Common myeloid progenitor, CD34-positive (primary cell): ENCODE results near the gene SH2D4B.

Experiments used
- CTCF ChIA-PET: fragments of 350-600 bp; sonication (Branson Sonifier 250); formaldehyde crosslinking; loops from one replicate; lab custom pipeline; 2021; ENCODE audit warnings: antibody characterized with exemption; lab: Charles Lee
- POLR2A ChIA-PET: fragments of 350-600 bp; sonication (Branson Sonifier 250); formaldehyde crosslinking; loops from one replicate; lab custom pipeline; 2021; ENCODE audit warnings: antibody characterized with exemption; lab: Charles Lee
- DNase-seq, 3 donors: peaks; one replicate each; pipeline versions ENCODE4 v3.0.0 to v3.0.0-alpha.2; 2013
- H3K27ac ChIP-seq, 2 experiments: 1 replicate in 1 of 2; 2 replicates in 1 of 2; pipeline ENCODE4 v1.7.0; 2013; ENCODE audit warnings: inconsistent platforms in 2 of 2, low read length in 2 of 2, mild to moderate bottlenecking in 2 of 2, low read depth in 1 of 2, moderate library complexity in 1 of 2; ENCODE audit not compliant: severe bottlenecking in 2 of 2, insufficient read depth in 1 of 2, poor library complexity in 1 of 2
- H3K27me3 ChIP-seq, 5 experiments: replicated peaks in 2 of 5; 1 replicate in 3 of 5; 2 replicates in 2 of 5; pipeline versions ENCODE4 v1.6.1 to v1.7.0; 2013; ENCODE audit warnings: low read length in 4 of 5, mild to moderate bottlenecking in 2 of 5, moderate library complexity in 2 of 5, inconsistent platforms in 1 of 5; ENCODE audit not compliant: insufficient read depth in 5 of 5, control insufficient read depth in 4 of 5
- H3K36me3 ChIP-seq, 4 experiments: 1 replicate in 2 of 4; 2 replicates in 2 of 4; pipeline versions ENCODE4 v1.6.1 to v1.7.0; 2013; ENCODE audit warnings: low read length in 3 of 4, control low read depth in 1 of 4, mild to moderate bottlenecking in 1 of 4; ENCODE audit not compliant: control insufficient read depth in 4 of 4, insufficient read depth in 4 of 4
- H3K4me1 ChIP-seq, 4 experiments: 1 replicate in 3 of 4; 2 replicates in 1 of 4; pipeline versions ENCODE4 v1.6.1 to v1.7.1; 2013; ENCODE audit warnings: low read length in 3 of 4, mild to moderate bottlenecking in 3 of 4, control low read depth in 1 of 4, inconsistent platforms in 1 of 4, moderate library complexity in 1 of 4; ENCODE audit not compliant: control insufficient read depth in 4 of 4, insufficient read depth in 4 of 4; ENCODE audit errors: control extremely low read depth in 1 of 4
- H3K4me3 ChIP-seq, 7 experiments: 1 replicate in 4 of 7; 2 replicates in 3 of 7; pipeline versions ENCODE4 v1.5.1 to v1.7.0; 2013; ENCODE audit warnings: mild to moderate bottlenecking in 7 of 7, low read length in 6 of 7, moderate library complexity in 6 of 7, inconsistent platforms in 2 of 7, low read depth in 2 of 7, control low read depth in 1 of 7; ENCODE audit not compliant: insufficient read depth in 4 of 7, control insufficient read depth in 1 of 7; ENCODE audit errors: extremely low read depth in 1 of 7
- H3K9me3 ChIP-seq, 5 experiments: 1 replicate in 4 of 5; 2 replicates in 1 of 5; pipeline versions ENCODE4 v1.6.1 to v1.7.1; 2013; ENCODE audit warnings: low read length in 4 of 5, mild to moderate bottlenecking in 2 of 5, inconsistent platforms in 1 of 5, low read depth in 1 of 5, moderate library complexity in 1 of 5; ENCODE audit not compliant: control insufficient read depth in 4 of 5, insufficient read depth in 2 of 5; ENCODE audit errors: control extremely low read depth in 1 of 5
- WGBS: methylation state at CpG from one replicate; pipeline ENCODE4 v1.1.5; 2013; ENCODE audit not compliant: insufficient coverage; 5-methylcytosine and 5-hydroxymethylcytosine counted together

Gene SH2D4B

DNA sequence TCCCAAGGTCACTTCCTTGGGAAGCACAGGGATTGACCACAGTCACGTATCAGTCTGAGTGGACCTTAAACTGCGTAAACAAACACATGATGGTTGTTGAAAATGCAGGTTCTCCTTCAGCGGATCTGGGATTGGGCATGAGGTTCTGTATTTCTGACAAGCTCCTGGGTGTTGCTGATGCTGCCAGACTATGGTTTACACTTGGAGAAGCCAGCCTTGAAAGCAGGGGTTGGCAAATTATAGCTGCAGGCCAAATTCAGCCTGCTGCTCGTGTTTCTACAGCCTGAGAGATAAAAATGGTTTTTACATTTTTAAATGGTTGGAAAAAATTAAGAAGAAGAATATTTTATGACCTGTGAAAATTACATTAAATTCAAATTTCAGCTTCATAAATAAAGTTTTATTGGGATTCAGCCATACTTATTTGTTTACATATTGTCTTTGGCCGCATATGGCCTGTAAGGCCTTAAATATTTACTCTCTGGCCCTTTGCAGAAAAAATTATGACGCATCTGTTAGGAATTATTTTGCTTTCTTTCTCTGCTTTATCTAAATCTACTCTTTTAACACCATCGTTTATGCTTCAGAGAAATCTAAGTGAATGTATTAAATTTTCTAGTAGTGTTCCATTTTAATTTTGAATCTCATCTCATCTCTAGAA, 109.6 kb downstream of the SH2D4B start:
- POLR2A ChIA-PET: no interaction called here
- no peak overlapping the region for H3K4me3 ChIP-seq
- CTCF ChIA-PET: interaction anchor here (1.3 kb wide), 1 partner anchor 15 kb away, joined by 4 read pairs; no protein-coding TSS in a partner anchor
- no peaks in the 10 kb centered on the region for H3K36me3 ChIP-seq
- H3K27me3 ChIP-seq: peaks cover 0 to 5% (median 0%) of the 10 kb centered on the region in 5 experiments
- no peak overlapping the region for H3K27ac ChIP-seq
- H3K9me3 ChIP-seq: no peaks in the 10 kb centered on the region
- H3K4me1 ChIP-seq: no peaks in the 10 kb centered on the region
- DNase-seq: no peak
- WGBS: 97% methylated on average over 3 of the region's 7 CpGs

DNA sequence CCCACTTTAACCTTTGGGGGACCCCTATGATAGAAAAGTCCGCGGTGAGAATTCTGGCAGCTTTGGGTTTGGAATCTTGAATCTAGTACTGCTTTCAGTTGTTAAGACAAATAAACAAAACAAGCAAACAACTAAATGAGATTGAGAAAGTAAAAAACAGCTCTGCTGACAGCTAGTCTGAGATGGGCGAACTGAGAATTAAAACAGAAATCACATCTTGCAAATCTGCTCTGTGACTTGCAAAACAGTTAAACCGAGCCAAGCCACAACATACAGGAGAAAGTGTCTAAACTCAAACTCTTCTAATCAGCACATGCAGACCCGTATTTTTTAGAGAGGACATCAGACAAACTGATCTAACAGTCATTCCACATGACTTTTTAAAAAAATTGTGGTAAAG, 110.4 kb downstream of the SH2D4B start:
- peaks cover 0 to 5% (median 0%) of the 10 kb centered on the region in 5 experiments for H3K27me3 ChIP-seq
- peaks cover 0 to under 1% (median 0%) of the 10 kb centered on the region in 5 experiments for H3K9me3 ChIP-seq
- CTCF ChIA-PET: no interaction called here
- POLR2A ChIA-PET: no interaction called here
- H3K4me3 ChIP-seq: no peak overlapping the region
- H3K27ac ChIP-seq: no peak overlapping the region
- H3K36me3 ChIP-seq: no peaks in the 10 kb centered on the region
- DNase-seq: peak in 1 of 3 donors; percentile 37
- WGBS: 80% methylated on average over 2 of the region's 5 CpGs
- H3K4me1 ChIP-seq: no peaks in the 10 kb centered on the region

DNA sequence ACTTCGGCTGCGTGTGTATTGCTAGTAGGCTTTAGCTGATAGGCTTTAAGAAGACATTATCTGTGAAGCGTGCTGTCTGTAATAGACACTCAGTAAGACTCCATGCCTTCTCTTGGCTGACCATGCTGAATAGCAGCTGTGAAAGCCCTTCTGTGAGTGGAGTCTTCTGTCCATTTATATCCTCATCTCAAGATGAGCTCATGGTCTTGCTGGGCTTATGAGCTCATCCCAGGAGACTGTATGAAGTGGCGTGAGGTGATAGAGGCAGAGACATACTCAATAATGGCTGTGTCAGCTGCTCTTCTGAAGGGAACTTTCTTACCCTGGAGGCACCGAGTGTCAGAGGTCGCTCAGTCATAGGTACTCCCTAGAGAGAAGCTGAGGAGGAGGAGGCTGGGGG, 111.5 kb downstream of the SH2D4B start:
- Histone ChIP-seq H3K27me3 (peaks cover 0 to 5% (median 0%) of the 10 kb centered on the region in 5 experiments), H3K9me3 (peaks cover 0 to 11% (median 6%) of the 10 kb centered on the region in 5 experiments), H3K27ac (no peak overlapping the region), H3K4me1 (no peaks in the 10 kb centered on the region), H3K4me3 (no peak overlapping the region), H3K36me3 (no peaks in the 10 kb centered on the region)
- CTCF ChIA-PET: interaction anchor here (1.0 to 3.1 kb wide), 3 partner anchors 13 to 19 kb away, joined by 3 to 21 read pairs (median 4); no protein-coding TSS in a partner anchor
- no peak for DNase-seq
- 100% methylated on average over 5 of the region's 6 CpGs for WGBS
- POLR2A ChIA-PET: no interaction called here

DNA sequence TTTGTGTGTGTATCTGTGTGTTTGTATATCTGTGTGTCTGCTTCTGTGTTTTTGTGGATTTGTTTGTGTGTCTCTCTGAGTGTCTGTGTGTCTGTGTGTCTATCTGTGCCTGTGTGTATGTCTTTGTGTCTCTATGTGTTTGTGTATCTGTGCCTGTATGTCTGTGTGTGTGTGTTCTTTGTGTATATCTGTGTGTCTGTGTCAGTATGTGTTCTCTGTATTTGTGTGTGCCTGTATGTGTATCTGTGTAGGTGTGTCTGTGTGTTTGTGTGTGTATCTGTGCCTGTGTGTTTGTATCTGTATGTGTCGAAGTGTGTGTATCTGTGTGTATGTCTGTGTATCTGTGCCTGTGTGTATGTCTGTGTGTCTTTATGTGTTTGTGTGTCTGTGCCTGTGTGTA, 118.2 kb downstream of the SH2D4B start:
- no peak overlapping the region for H3K4me3 ChIP-seq
- ChIA-PET CTCF (no interaction called here), POLR2A (no interaction called here)
- WGBS: no CpG with 5 or more reads among the region's 1 CpG
- H3K27me3 ChIP-seq: peaks cover 0 to 2% (median 0%) of the 10 kb centered on the region in 5 experiments
- H3K4me1 ChIP-seq: peaks cover 2 to 13% (median 12%) of the 10 kb centered on the region in 4 experiments
- no peak overlapping the region for H3K27ac ChIP-seq
- H3K36me3 ChIP-seq: no peaks in the 10 kb centered on the region
- peaks cover 0 to 29% (median 13%) of the 10 kb centered on the region in 5 experiments for H3K9me3 ChIP-seq
- no peak for DNase-seq

DNA sequence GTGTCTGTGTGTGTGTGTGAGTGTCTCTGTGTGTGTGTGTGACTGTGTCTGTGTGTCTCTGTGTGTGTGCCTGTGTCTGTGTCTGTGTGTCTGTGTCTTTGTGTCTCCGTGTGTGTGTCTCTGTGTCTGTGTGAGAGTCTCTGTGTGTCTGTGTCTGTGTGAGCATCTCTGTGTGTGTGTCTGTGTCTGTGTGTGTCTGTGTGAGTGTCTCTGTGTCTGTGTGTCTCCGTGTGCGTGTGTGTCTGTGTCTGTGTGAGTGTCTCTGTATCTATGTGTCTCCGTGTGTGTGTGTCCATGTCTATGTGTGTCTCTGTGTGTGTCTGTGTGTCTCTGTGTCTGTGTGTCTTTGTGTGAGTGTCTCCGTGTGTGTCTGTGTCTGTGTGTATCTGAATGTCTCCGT, 120.4 kb downstream of the SH2D4B start:
- ChIA-PET POLR2A (no interaction called here), CTCF (no interaction called here)
- H3K4me3 ChIP-seq: no peak overlapping the region
- no peaks in the 10 kb centered on the region for H3K36me3 ChIP-seq
- WGBS: 98% methylated on average over 6 of the region's 6 CpGs
- no peaks in the 10 kb centered on the region for H3K27me3 ChIP-seq
- peaks cover 7 to 22% (median 18%) of the 10 kb centered on the region in 4 experiments for H3K4me1 ChIP-seq
- no peak overlapping the region for H3K27ac ChIP-seq
- peaks cover 0 to 29% (median 13%) of the 10 kb centered on the region in 5 experiments for H3K9me3 ChIP-seq
- DNase-seq: no peak

DNA sequence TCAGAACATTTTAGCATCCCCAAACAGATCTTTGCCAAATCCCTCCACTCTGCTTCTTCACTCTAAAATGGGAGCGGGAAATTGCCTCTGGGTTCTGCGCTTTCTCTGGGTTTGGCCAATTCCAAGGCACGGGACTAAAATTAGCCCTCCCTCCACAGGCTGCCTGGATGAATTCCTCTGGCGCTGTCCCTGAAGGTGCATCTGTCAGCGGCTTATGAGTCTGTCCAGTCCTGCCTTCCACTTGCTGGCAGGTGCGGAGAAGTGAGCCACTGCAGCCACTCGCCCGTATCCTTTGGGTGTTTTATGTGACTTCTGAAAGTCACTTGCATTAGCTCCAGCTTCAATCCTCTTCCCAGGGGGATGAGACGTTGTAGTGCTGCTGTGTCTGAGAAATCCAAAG, 121.6 kb downstream of the SH2D4B start:
- H3K4me1 ChIP-seq: peaks cover 7 to 23% (median 19%) of the 10 kb centered on the region in 4 experiments
- H3K9me3 ChIP-seq: peaks cover 0 to 17% (median 7%) of the 10 kb centered on the region in 5 experiments
- no peak overlapping the region for H3K4me3 ChIP-seq
- no peaks in the 10 kb centered on the region for H3K36me3 ChIP-seq
- DNase-seq: no peak
- WGBS: 100% methylated on average over 5 of the region's 9 CpGs
- no peak overlapping the region for H3K27ac ChIP-seq
- CTCF ChIA-PET: interaction anchor here (2.0 kb wide), 1 partner anchor 41 kb away, joined by 4 read pairs; no protein-coding TSS in a partner anchor
- no peaks in the 10 kb centered on the region for H3K27me3 ChIP-seq
- POLR2A ChIA-PET: no interaction called here

DNA sequence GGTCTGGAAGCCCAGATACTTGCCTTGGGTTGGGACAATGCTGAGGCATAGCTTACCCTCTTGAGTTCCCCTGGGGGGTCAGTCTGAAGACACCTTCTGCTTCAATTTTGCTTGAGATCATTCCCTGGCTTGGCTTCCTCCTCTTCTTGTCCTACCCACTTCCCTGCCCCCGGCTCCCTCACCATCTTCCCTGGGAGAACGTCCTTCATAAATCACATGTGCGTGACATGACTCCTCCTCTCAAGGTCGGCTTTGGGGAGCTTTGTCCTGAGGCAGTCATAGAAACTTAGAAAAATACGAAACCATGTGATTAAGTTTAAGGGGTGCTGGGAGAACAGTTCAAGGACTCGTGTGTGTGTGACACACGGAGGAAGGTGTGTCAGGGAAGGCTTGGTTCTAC, 122.6 kb downstream of the SH2D4B start:
- no peak overlapping the region for H3K4me3 ChIP-seq
- H3K27me3 ChIP-seq: no peaks in the 10 kb centered on the region
- DNase-seq: no peak
- CTCF ChIA-PET: interaction anchor here (0.9 to 5.2 kb wide), 5 partner anchors 10 to 519 kb away, joined by 3 to 21 read pairs (median 4); no protein-coding TSS in a partner anchor
- 64% methylated on average over 6 of the region's 7 CpGs for WGBS
- POLR2A ChIA-PET: no interaction called here
- peaks cover 7 to 23% (median 19%) of the 10 kb centered on the region in 4 experiments for H3K4me1 ChIP-seq
- H3K9me3 ChIP-seq: peaks cover 0 to 12% (median 7%) of the 10 kb centered on the region in 5 experiments
- no peak overlapping the region for H3K27ac ChIP-seq
- no peaks in the 10 kb centered on the region for H3K36me3 ChIP-seq
